Right renal pelvis (tissue), 4 donors: ENCODE data around the gene CD59. TPM values are rescaled to one million over a fixed set of nuclear protein-coding genes. Genes with fewer than 3 reads are reported as not detected.
"Not testable (repeated sequence)": the region's sequence is repeated elsewhere in the genome, so short reads cannot be mapped to it uniquely, and the experiment has no call there.

Experiments used
- DNase-seq, 4 donors: peaks; one replicate each; pipeline ENCODE4 v3.0.0-alpha.2; 2013; ENCODE audit warnings: low read depth in 4 of 4, low spot score in 3 of 4, missing footprints in 1 of 4
- polyA plus RNA-seq, 4 donors: library from polyadenylated mRNA; unstranded; fragments of 120-200 nt; gene quantifications; one replicate each; pipeline ENCODE4 v1.2.1, GENCODE V29; 2013; ENCODE audit not compliant: insufficient read length in 4 of 4

Gene CD59
- polyA plus RNA-seq, 4 donors, result 254 to 300 (median 267) TPM

GRCh38 chr11:33718440-33718839 is 17.8 kb downstream of the CD59 start:
- no peak for DNase-seq

- DNase-seq, result no peak
These were observed 20.0 kb downstream of the CD59 start for GRCh38 chr11:33716243-33716642.

DNA sequence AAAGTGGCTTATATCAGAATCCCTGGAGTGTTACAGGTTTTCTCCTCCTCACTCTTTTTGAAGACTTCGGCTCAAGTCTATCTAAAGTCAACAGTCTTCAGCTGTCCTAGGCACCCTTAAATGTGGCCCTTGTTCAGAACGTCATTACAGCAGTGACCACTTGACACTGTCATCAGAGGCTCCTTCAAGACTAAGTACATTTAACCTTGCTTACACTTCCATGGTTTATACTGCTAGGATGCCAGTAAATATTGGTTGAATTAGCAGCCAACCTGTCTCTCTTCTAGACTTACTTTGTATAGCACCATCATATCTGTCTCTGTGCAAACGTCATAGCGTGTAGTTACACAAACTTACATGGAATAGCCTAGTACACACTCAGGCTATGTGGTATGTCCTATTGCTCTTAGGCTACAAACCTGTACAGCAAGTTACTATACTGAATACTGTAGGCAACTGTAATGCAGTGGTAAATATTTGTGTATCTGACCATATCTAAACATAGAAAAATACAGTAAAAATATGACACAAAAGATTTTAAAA is 22.3 kb downstream of the CD59 start:
- DNase-seq, result no peak

GRCh38 chr11:33713151-33713855 is 22.9 kb downstream of the CD59 start:
- DNase-seq, result no peak

- no peak for DNase-seq
These were observed 23.8 kb downstream of the CD59 start for GRCh38 chr11:33712436-33712835.

GRCh38 chr11:33709466-33709865 is 26.8 kb downstream of the CD59 start:
- DNase-seq, result no peak

DNA sequence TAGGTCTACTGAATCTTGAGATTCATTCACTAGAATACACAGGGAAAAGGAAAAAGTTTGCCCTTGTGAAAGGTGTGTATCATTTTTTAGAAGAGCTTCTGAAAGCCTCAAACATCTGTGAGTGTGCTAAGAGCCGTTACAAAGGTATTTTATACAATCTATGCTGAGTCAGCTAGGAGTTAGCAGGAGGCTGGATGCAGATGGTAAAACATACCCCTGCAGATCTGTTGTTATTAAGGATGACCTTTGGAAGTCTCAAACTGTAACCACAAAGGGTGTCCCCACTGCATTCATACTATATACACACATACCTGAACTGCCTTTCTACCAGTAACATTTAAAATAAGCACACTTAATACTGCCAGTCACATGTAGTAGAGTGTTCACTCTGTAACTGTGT is 27.2 kb downstream of the CD59 start:
- DNase-seq, result no peak

- not testable (repeated sequence) for DNase-seq
These were observed 28.4 kb downstream of the CD59 start for GRCh38 chr11:33707831-33708230.

GRCh38 chr11:33706966-33707365 is 29.3 kb downstream of the CD59 start:
- no peak for DNase-seq

DNA sequence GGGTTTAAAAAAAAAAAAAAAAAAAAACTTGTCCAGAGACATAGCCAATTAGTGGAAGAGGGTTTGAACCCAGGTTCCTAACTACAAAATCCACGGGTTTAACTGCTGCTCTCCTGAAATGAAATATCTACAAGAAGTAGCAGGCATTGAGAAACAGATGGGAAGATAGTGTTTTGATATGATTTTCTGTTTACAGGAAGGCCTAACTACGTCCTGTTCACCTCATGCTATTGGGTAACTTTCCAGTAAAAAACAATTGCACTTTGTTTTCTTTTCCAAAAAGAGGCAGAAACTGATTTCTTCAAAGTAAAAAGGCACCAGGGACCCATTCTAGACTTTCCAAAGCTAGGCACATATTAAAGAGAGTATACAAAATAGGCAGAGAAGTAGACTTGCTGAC is 29.7 kb downstream of the CD59 start:
- DNase-seq, result no peak

GRCh38 chr11:33704240-33705002 is 31.8 kb downstream of the CD59 start:
- DNase-seq, result no peak

- no peak for DNase-seq
These were observed 32.4 kb downstream of the CD59 start for GRCh38 chr11:33703788-33704187.

DNA sequence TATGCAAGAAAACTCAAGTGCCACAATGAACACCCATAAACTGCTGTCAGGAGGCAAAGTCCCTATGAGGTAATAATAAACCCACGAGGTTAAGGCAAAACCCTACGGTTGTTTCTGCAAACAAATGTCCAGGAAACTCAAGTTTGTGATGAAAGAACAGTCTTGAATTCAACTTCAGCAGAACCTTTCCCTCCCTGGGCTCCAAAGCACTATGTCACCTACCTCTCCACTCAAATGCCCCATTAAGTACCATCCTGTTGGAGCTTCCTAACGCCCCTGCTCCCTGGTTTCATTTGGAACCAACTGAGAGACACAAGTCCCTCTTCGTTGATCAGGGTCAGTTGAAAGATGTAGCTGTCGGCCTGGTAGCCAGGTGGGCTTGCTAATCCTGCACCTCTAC is 33.0 kb downstream of the CD59 start:
- DNase-seq, result no peak

DNA sequence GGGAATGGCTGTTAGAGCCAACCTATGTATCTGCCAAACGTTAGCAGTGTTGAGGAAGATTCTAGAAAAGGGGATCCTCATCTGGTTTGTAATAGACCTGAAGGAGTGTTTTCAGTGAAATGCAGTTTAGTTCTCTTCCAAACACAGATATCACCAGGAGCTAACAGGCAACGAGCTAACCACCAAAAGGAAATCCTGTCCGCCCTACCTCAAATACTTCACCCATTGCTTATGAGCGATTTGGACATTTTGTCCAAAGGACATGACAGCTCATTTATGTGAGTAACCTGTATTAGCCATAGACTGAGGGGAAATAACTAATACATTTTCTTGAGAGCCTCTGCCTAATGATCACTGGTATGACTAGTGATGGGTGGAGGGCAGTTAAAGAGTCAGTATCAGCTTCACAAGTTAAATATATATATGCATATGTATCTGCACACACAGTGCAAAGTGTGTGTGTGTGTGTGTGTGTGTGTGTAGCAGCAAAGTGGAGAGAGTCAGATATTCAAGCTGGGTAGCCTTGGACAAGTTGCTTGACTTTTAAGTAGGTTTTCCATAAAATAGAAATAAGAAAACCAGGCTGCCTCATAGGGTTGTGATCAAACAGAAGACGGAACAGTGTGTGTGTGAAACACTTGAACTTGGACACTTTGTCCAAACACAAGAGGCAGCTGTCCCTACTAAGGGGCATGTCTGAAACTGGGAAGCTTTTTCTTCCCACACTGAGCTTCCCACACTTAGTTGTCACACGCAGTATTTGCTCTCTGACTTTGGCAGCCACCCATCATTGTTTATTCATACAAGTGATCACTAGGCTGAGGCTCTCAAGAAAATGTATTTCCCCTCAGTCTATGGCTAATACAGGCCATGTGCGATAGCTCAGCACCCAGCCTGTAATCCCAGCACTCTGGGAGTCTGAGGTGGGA is 34.7 kb downstream of the CD59 start:
- no peak for DNase-seq

DNA sequence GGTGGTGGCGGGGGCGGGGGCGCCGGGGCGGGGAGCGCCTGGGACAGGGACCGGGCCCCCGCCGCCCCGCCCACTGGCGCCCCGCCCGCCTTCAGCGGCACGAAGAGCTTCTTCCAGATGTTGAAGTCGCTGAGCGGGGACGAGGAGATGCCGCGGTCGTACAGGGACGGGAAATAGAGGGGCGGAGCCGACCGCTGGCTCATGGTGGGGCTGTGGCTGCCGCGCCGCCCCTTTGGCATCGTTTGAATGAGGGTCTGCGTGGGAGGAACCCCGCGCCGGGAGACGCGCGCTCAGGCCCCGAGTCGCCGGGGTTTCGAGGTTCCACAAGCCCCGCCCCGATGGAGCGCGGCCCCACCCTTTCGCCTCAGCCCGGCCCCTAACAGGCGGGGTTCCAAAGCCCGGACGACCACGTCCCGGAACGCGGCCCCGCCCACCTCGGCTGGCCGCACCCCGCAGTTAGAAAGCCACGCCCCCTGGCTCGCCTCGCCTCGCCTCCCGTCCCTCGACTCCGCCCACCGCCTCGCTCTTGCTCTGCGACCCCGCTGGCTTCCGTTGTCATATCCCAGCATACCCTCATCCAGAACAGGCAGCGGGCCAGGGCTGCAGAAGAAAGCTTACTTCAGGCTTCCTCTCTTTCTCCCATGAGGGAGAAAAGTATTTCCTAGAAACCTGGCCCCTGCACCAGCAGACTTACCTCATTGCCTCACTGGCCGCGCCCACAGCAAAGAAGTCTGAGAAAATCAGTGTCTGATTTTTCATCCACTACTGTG is 35.5 kb downstream of the CD59 start, which contains the start of gene C11orf91:
Gene C11orf91, minus strand, starts transcription at position 325 of the 770 bp plus-strand sequence. Its CDS starts 86 bp downstream, at position 239.
- peak; percentile 92 to 98 (median 92) for DNase-seq

GRCh38 chr11:33700063-33700501 is 36.1 kb downstream of the CD59 start:
- no peak for DNase-seq

GRCh38 chr11:33699515-33700062 is 36.6 kb downstream of the CD59 start:
- DNase-seq, result no peak

GRCh38 chr11:33698921-33699320 is 37.3 kb downstream of the CD59 start:
- no peak for DNase-seq

DNA sequence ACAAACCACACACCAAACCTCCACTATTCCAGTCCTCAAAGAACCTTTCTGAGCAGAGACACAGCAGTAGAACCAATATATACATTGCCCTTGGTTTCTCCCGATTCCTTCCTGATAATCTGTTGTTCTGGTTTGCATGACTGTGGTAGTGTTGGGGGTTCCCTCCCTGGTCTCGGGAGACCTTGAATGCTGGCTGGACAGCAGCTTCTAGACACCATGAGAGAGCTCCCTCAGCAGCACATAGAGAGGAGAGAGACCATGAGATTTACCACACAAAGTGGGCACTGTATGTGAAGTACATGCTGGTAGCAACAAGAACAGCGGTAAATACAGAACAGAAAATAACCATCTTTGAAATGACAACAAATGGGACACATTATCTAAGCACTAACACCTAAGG is 38.2 kb downstream of the CD59 start:
- DNase-seq, result no peak
